Endothelial cell (in vitro differentiated cells): ENCODE measurements around the gene ATP12A. TPM values are rescaled to one million over a fixed set of nuclear protein-coding genes. Genes with fewer than 3 reads are reported as not detected.

Source experiments
- DNase-seq: peaks from one replicate; pipeline ENCODE4 v3.0.0; 2021; ENCODE audit warnings: low spot score
- H3K27ac Mint-ChIP-seq: one replicate; pipeline ENCODE4 v1.8.0; 2021; ENCODE audit warnings: mixed read lengths, inconsistent platforms; ENCODE audit not compliant: unreplicated experiment
- H3K27me3 Mint-ChIP-seq: one replicate; pipeline ENCODE4 v1.8.0; 2021; ENCODE audit warnings: mild to moderate bottlenecking, moderate library complexity, mixed read lengths, inconsistent platforms; ENCODE audit not compliant: unreplicated experiment
- H3K36me3 Mint-ChIP-seq: one replicate; pipeline ENCODE4 v1.8.0; 2021; ENCODE audit warnings: mild to moderate bottlenecking, low read depth, mixed read lengths, inconsistent platforms; ENCODE audit not compliant: unreplicated experiment
- H3K4me1 Mint-ChIP-seq: one replicate; pipeline ENCODE4 v1.8.0; 2021; ENCODE audit warnings: mild to moderate bottlenecking, mixed read lengths, inconsistent platforms; ENCODE audit not compliant: unreplicated experiment
- H3K4me3 Mint-ChIP-seq: one replicate; pipeline ENCODE4 v1.8.0; 2021; ENCODE audit warnings: mild to moderate bottlenecking, mixed read lengths, inconsistent platforms; ENCODE audit not compliant: unreplicated experiment
- H3K9me3 Mint-ChIP-seq: one replicate; pipeline ENCODE4 v1.8.0; 2021; ENCODE audit warnings: mixed read lengths, inconsistent platforms; ENCODE audit not compliant: unreplicated experiment
- CTCF ChIP-seq: fragments of 200-600 bp; sonication (generic); IDR thresholded peaks from one replicate; pipeline ENCODE4 v1.5.0; 2021; ENCODE audit warnings: antibody characterized with exemption; ENCODE audit not compliant: unreplicated experiment
- total RNA-seq: library from RNA; stranded (reverse); fragmentation: NEBNext Ultra II Directional; extraction: Animal tissue kit (Norgen Biotek cat#: 25700); gene quantifications from one replicate; pipeline ENCODE4 v1.2.1, GENCODE V29; 2021; ENCODE audit not compliant: unreplicated experiment

ATP12A gene
- total RNA-seq, 1 donor from 2014 or later: 0.64 TPM

GRCh38 chr13:24662195-24663088 is 17.8 kb upstream of the ATP12A start:
- no peak overlapping the region for H3K27ac Mint-ChIP-seq
- no peaks in the 10 kb centered on the region for H3K36me3 Mint-ChIP-seq

GRCh38 chr13:24663089-24663395 is 17.2 kb upstream of the ATP12A start:
- Mint-ChIP-seq H3K27me3 (peaks cover 1% of the 10 kb centered on the region), H3K4me3 (no peak overlapping the region), H3K36me3 (no peaks in the 10 kb centered on the region)

More at GRCh38 chr13:24662195-24663088, 17.8 kb upstream of the ATP12A start:
- Mint-ChIP-seq H3K27me3 (peaks cover 1% of the 10 kb centered on the region), H3K4me1 (no peaks in the 10 kb centered on the region), H3K9me3 (no peaks in the 10 kb centered on the region), H3K4me3 (no peak overlapping the region)
- no peak for DNase-seq
- no peak for TF ChIP-seq CTCF

GRCh38 chr13:24663586-24663985 is 16.6 kb upstream of the ATP12A start:
- no peak for DNase-seq
- no peak for TF ChIP-seq CTCF
- Mint-ChIP-seq H3K4me1 (no peaks in the 10 kb centered on the region), H3K27ac (no peak overlapping the region), H3K36me3 (no peaks in the 10 kb centered on the region), H3K9me3 (no peaks in the 10 kb centered on the region), H3K4me3 (no peak overlapping the region), H3K27me3 (peaks cover 1% of the 10 kb centered on the region)

More at GRCh38 chr13:24663089-24663395, 17.2 kb upstream of the ATP12A start:
- Mint-ChIP-seq H3K4me1 (no peaks in the 10 kb centered on the region), H3K27ac (no peak overlapping the region), H3K9me3 (no peaks in the 10 kb centered on the region)
- no peak for TF ChIP-seq CTCF
- DNase-seq: no peak

- no peak for TF ChIP-seq CTCF
- Mint-ChIP-seq H3K9me3 (no peaks in the 10 kb centered on the region), H3K4me1 (no peaks in the 10 kb centered on the region), H3K27ac (no peak overlapping the region), H3K36me3 (no peaks in the 10 kb centered on the region), H3K4me3 (no peak overlapping the region), H3K27me3 (peaks cover 1% of the 10 kb centered on the region)
- no peak for DNase-seq
Observed at GRCh38 chr13:24664726-24665409, 15.3 kb upstream of the ATP12A start.

- Mint-ChIP-seq H3K9me3 (no peaks in the 10 kb centered on the region), H3K4me1 (peaks cover 6% of the 10 kb centered on the region), H3K27ac (no peak overlapping the region), H3K36me3 (no peaks in the 10 kb centered on the region), H3K27me3 (peaks cover 6% of the 10 kb centered on the region), H3K4me3 (no peak overlapping the region)
- DNase-seq: no peak
- no peak for TF ChIP-seq CTCF
Observed at GRCh38 chr13:24668511-24668910, 11.7 kb upstream of the ATP12A start.
